Kidney (tissue), 14 donors: Measurements from ENCODE around the gene ADGRL3. TPM values are rescaled to one million over a fixed set of nuclear protein-coding genes. Genes with fewer than 3 reads are reported as not detected.

Source experiments
- DNase-seq, 5 donors: peaks; one replicate each; pipeline ENCODE4 v3.0.0-alpha.2; 2013 to 2020
- FAIRE-seq: peaks from 2 replicates; lab custom pipeline; 2012; peaks lifted over from hg19 to GRCh38; lab: Jason Lieb, UNC
- H3K27ac ChIP-seq, 2 donors: one replicate each; pipeline ENCODE4 v1.7.0; 2013; ENCODE audit warnings: low read depth in 2 of 2, low read length in 2 of 2, inconsistent platforms in 1 of 2
- H3K27me3 ChIP-seq: one replicate; pipeline ENCODE4 v1.7.1; 2013; ENCODE audit warnings: low read length, inconsistent platforms; ENCODE audit not compliant: control insufficient read depth, insufficient read depth
- H3K36me3 ChIP-seq, 3 donors: one replicate each; pipeline versions ENCODE4 v1.7.0 to v1.7.1; 2013; ENCODE audit warnings: low read length in 3 of 3, control low read depth in 1 of 3, inconsistent platforms in 1 of 3; ENCODE audit not compliant: insufficient read depth in 3 of 3, control insufficient read depth in 2 of 3
- H3K4me1 ChIP-seq, 3 donors: one replicate each; pipeline versions ENCODE4 v1.7.0 to v1.7.1; 2013; ENCODE audit warnings: low read length in 3 of 3, inconsistent platforms in 1 of 3, low read depth in 1 of 3; ENCODE audit not compliant: control insufficient read depth in 2 of 3, insufficient read depth in 2 of 3
- H3K4me3 ChIP-seq, 3 donors: one replicate each; pipeline versions ENCODE4 v1.7.0 to v1.8.1; 2013; ENCODE audit warnings: low read length in 3 of 3, control low read depth in 1 of 3, inconsistent platforms in 1 of 3
- H3K9ac ChIP-seq, 3 donors: one replicate each; pipeline versions ENCODE4 v1.7.0 to v1.7.1; 2013; ENCODE audit warnings: low read length in 3 of 3, control low read depth in 1 of 3, inconsistent platforms in 1 of 3
- H3K9me3 ChIP-seq, 3 donors: one replicate each; pipeline versions ENCODE4 v1.7.0 to v1.7.1; 2013; ENCODE audit warnings: low read length in 3 of 3, control low read depth in 1 of 3, inconsistent platforms in 1 of 3; ENCODE audit not compliant: control insufficient read depth in 2 of 3, insufficient read depth in 1 of 3
- intact Hi-C: fragments of 100-400 bp; cut with DNase I; formaldehyde crosslinking; loops from one replicate; pipeline ENCODE4 v1.11.1; 2022
- polyA plus RNA-seq: library from polyadenylated mRNA; stranded (reverse); fragments of 350-450 nt; fragmentation: Illumina TruSeq; extraction: RNeasy Lipid Tissue Mini Kit (QIAGEN cat#74804); gene quantifications from one replicate; pipeline ENCODE4 v1.2.3, GENCODE V29; 2014; ENCODE audit warnings: low read depth, low replicate concordance; ENCODE audit not compliant: insufficient read depth
- total RNA-seq: library from RNA; stranded (reverse); fragmentation: NEBNext Ultra II Directional; extraction: Animal tissue kit (Norgen Biotek cat#: 25700); gene quantifications from one replicate; pipeline ENCODE4 v1.2.1, GENCODE V29; 2021
- TF ChIP-seq, protein P1 (sequence below): IDR thresholded peaks from 3 replicates; pipeline ENCODE4 v1.5.1; 2012; ENCODE audit warnings: mild to moderate bottlenecking, moderate library complexity, borderline replicate concordance; ENCODE audit not compliant: insufficient read depth; ENCODE audit errors: extremely low read depth
- donor health status: control.
- donor health status: control.
- donor health status: control.
- donor health status: control.
- donor health status: control.
- donor health status: DM: yes; HTN: yes; CAD: no.
- donor health status: Normal renal cell carcinoma (clear cell type).

Gene ADGRL3
- total and polyA plus RNA-seq, 2 donors from 2014 or later = 1.3 to 8.9 TPM

DNA sequence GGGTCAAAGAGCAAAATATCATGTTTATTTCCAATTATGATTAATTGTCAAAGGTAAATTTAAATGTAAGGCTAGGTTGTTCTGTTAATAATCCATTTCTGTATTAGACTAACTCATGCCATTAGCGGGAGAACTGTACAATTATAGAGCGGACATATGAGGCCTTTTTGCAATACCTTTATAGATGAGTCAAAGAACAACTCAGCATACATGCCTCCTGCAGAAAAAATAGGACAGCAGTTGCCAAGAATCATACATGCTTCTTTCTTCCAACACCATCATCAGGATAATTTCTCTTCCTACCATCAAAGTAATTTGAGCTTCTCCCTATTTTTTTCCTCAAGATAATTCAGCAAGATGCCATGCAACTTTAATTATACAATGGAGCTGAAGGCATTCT lies 917.8 kb downstream of the ADGRL3 start:
- FAIRE-seq = no peak

DNA sequence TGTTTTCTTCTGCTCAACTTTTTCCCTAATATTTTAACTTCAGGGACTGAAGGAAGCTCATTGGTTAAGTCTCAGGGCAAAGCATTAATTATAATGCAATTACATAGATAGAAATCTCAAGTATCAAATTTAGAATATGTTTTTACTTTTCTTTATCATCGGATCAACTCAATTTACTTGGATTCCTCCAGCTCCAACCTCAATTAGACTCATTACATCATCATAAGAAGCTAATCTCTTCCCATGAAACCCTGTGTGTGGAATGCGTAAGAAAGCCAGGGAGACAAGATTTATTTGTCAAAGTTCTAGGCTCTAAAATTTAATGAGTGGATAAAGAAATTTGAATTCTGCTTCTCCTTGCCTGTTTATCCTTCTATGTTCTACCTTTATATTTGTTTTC lies 918.4 kb downstream of the ADGRL3 start:
- H3K4me1 ChIP-seq = no peaks in the 10 kb centered on the region
- no peak for DNase-seq
- intact Hi-C loops = no loop called here
- no peaks in the 10 kb centered on the region for H3K9me3 ChIP-seq
- FAIRE-seq = no peak
- no peaks in the 10 kb centered on the region for H3K36me3 ChIP-seq
- H3K27me3 ChIP-seq = no peaks in the 10 kb centered on the region
- H3K9ac ChIP-seq = no peak overlapping the region
- no peak overlapping the region for H3K27ac ChIP-seq
- TF ChIP-seq, protein P1, sequence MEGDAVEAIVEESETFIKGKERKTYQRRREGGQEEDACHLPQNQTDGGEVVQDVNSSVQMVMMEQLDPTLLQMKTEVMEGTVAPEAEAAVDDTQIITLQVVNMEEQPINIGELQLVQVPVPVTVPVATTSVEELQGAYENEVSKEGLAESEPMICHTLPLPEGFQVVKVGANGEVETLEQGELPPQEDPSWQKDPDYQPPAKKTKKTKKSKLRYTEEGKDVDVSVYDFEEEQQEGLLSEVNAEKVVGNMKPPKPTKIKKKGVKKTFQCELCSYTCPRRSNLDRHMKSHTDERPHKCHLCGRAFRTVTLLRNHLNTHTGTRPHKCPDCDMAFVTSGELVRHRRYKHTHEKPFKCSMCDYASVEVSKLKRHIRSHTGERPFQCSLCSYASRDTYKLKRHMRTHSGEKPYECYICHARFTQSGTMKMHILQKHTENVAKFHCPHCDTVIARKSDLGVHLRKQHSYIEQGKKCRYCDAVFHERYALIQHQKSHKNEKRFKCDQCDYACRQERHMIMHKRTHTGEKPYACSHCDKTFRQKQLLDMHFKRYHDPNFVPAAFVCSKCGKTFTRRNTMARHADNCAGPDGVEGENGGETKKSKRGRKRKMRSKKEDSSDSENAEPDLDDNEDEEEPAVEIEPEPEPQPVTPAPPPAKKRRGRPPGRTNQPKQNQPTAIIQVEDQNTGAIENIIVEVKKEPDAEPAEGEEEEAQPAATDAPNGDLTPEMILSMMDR = no peak
- no peak overlapping the region for H3K4me3 ChIP-seq

More for the DNA sequence above, 917.8 kb downstream of the ADGRL3 start:
- Histone ChIP-seq H3K9ac (no peak overlapping the region), H3K36me3 (no peaks in the 10 kb centered on the region), H3K27me3 (no peaks in the 10 kb centered on the region), H3K4me3 (no peak overlapping the region), H3K4me1 (no peaks in the 10 kb centered on the region), H3K9me3 (no peaks in the 10 kb centered on the region), H3K27ac (no peak overlapping the region)
- TF ChIP-seq, protein P1 = no peak
- DNase-seq = no peak
- intact Hi-C loops = no loop called here

DNA sequence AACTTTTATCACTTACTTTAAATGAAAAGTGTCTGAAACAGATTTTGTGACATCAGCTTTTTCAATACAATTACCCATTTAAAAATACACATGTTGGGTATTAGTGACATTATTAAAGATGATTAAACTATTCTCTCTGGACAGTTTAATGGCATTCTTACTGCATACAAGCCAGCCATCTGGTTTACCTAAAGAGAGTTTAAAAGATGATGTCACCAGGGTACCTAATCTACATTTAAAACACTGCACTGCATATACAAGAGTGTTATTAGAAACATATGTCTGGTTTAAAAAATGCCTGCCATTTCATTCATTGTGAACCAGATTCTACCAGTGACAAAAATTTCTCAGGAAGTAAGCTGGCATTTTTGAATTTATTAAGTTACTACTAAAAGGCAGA lies 919.1 kb downstream of the ADGRL3 start:
- DNase-seq = no peak
- TF ChIP-seq, protein P1 = no peak
- Histone ChIP-seq H3K4me3 (no peak overlapping the region), H3K36me3 (no peaks in the 10 kb centered on the region), H3K27ac (no peak overlapping the region), H3K9me3 (no peaks in the 10 kb centered on the region), H3K27me3 (no peaks in the 10 kb centered on the region), H3K9ac (no peak overlapping the region), H3K4me1 (no peaks in the 10 kb centered on the region)
- intact Hi-C loops = no loop called here
- FAIRE-seq = no peak

- Histone ChIP-seq H3K27me3 (no peaks in the 10 kb centered on the region), H3K4me3 (no peak overlapping the region), H3K9ac (no peak overlapping the region), H3K36me3 (no peaks in the 10 kb centered on the region), H3K9me3 (no peaks in the 10 kb centered on the region), H3K4me1 (no peaks in the 10 kb centered on the region), H3K27ac (no peak overlapping the region)
- FAIRE-seq (no peak), DNase-seq (no peak)
- TF ChIP-seq, protein P1 = no peak
- intact Hi-C loops = no loop called here
These were observed 926.1 kb downstream of the ADGRL3 start for GRCh38 chr4:62126064-62126732.
